GM21528 (cell line): ENCODE results near the gene SSR3.

Source experiments
- ATAC-seq: cut with Tn5 transposase; IDR thresholded peaks from one replicate; pipeline ENCODE4 v1.9.1; 2021; ENCODE audit warnings: mild to moderate bottlenecking, moderate library complexity; ENCODE audit not compliant: unreplicated experiment, low FRiP score

The SSR3 gene

GRCh38 chr3:156495816-156496215 is 59.1 kb downstream of the SSR3 start:
- ATAC-seq, result no peak

DNA sequence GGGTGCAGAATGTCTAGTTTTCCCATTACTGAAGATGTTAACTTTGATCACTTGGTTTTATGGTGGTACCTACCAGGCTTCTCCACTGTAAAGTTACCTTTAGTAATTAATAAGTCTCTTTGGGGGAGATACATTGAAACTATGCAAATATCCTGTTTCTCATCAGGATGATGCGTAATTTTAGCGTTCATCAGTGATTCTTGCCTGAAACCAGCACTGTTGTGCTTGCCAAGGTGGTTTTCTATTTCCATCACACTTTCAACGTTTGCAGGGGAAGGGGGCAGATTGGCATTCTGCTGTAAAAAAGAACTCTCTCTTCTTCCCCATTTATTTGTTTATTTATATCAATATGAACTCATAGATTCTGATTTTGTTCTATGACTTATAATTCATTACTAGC is 61.0 kb downstream of the SSR3 start:
- ATAC-seq, result no peak

- no peak for ATAC-seq
Measured at GRCh38 chr3:156492801-156493261, 62.1 kb downstream of the SSR3 start.

DNA sequence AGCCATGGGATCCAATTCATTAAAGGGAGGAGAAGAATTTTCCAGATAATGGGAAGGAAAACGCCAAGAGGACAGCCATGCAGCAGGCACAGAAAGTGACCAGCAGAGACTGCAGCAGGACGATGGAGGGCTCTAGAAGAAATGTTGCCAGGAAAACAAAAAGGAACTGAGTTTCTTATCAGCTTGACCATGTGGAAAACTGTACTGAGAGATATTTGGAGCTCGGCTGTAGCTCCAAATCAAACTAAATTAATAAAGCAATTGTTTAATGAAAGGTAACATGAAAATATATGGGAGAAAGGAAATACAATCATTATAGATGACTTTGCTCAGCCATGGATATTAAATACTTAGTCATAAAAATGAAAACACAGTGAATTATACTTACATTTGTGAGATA is 63.7 kb downstream of the SSR3 start:
- no peak for ATAC-seq
